Measurements from ENCODE around the gene RBKS. TPM values are rescaled to one million over a fixed set of nuclear protein-coding genes. Genes with fewer than 3 reads are reported as not detected.
"Not testable (repeated sequence)": the region's sequence is repeated elsewhere in the genome, so short reads cannot be mapped to it uniquely, and the experiment has no call there.

Gene RBKS
- total and polyA plus RNA-seq, 10 donors, result 1.00 to 5.1 (median 2.6) TPM

DNA sequence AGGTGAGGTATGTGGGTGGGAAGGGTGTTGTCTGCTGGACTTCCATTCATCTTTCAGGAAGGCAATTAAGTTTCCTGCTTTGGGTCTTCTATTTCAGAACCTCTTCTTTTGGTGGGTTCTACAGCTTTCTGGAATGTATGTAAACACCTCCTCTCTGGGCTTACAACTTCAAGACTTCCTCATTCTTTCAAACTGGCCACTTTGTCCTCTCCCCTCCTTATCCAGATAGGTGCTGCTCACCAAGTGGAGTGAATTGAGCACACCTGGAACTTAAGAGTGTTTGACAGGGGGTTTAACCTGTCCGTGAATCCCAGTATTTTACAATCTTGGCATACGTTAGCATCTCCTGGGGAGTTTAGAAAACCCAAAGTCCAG lies 123.9 kb downstream of the RBKS start:
- no peak for DNase-seq
- Histone ChIP-seq H3K27ac (peak overlapping the region in 6 of 8 donors; percentile 0 to 52 (median 38)), H3K36me3 (no peaks in the 10 kb centered on the region), H3K9me3 (no peaks in the 10 kb centered on the region), H3K4me3 (peak overlapping the region in 3 of 8 donors; percentile 8 to 52 (median 23)), H3K4me1 (peaks cover 0 to 25% (median 10%) of the 10 kb centered on the region in 6 donors), H3K27me3 (replicated peaks in 1 of 7) (no peaks in the 10 kb centered on the region)
- intact Hi-C loops (cut with DNase I; ENCODE audit: low total_unique reads), result no loop called here
- no peak for TF ChIP-seq POLR2A (IDR thresholded peaks at IDR 0.05)
- TF ChIP-seq, protein P1, sequence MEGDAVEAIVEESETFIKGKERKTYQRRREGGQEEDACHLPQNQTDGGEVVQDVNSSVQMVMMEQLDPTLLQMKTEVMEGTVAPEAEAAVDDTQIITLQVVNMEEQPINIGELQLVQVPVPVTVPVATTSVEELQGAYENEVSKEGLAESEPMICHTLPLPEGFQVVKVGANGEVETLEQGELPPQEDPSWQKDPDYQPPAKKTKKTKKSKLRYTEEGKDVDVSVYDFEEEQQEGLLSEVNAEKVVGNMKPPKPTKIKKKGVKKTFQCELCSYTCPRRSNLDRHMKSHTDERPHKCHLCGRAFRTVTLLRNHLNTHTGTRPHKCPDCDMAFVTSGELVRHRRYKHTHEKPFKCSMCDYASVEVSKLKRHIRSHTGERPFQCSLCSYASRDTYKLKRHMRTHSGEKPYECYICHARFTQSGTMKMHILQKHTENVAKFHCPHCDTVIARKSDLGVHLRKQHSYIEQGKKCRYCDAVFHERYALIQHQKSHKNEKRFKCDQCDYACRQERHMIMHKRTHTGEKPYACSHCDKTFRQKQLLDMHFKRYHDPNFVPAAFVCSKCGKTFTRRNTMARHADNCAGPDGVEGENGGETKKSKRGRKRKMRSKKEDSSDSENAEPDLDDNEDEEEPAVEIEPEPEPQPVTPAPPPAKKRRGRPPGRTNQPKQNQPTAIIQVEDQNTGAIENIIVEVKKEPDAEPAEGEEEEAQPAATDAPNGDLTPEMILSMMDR (IDR thresholded peaks at IDR 0.05 in 8 of 11, conservative IDR thresholded peaks at IDR 0.05 in 3 of 11), result no peak
- no peak for TF ChIP-seq POLR2AphosphoS5 (IDR thresholded peaks at IDR 0.05)
- WGBS, 5 donors, result 83 to 95% (median 91%) methylated on average over 2 of the region's 2 CpGs

DNA sequence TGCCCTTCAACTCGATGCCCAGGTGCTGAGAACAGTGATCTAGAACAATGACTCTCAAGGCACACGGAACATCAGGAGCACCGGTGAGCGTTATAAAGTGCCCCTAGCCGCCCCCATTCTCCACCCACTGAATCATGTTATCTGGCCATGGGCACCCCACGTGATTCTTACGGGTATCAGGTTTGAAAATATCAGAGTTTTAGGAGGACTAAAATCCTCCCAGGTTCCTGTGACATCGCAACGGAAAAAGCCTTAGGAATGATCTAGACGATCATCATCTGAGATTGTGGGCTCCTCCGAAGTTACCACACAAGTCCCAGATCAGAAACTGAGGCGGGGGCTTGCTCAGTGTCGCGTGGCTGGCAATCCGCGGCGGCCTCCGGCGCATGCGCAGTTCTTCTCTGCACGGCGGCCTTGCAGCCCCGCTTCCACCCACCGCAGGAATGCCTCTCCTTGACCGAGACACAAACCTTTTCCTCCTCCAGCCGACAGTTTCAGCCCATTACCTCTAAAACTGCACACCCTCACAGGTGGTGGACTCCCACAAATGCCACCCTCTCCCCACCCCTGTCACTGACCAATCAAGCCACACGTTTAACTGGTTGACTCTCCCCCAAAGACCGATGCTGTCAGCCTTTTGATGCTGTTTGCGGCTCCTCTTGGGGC lies 124.4 kb downstream of the RBKS start:
- Histone ChIP-seq H3K4me3 (peak overlapping the region in 7 of 8 donors; percentile 1 to 52 (median 12)), H3K27ac (peak overlapping the region in 6 of 8 donors; percentile 0 to 52 (median 38)), H3K36me3 (no peaks in the 10 kb centered on the region), H3K4me1 (peaks cover 0 to 20% (median 6%) of the 10 kb centered on the region in 6 donors), H3K27me3 (replicated peaks in 1 of 7) (no peaks in the 10 kb centered on the region), H3K9me3 (no peaks in the 10 kb centered on the region)
- peak; percentile 82 for DNase-seq
- WGBS, 5 donors, result 32 to 36% (median 33%) methylated on average over 26 to 29 of the region's 29 CpGs
- intact Hi-C loops (cut with DNase I; ENCODE audit: low total_unique reads), result no loop called here
- TF ChIP-seq, protein P1 (IDR thresholded peaks at IDR 0.05 in 8 of 11, conservative IDR thresholded peaks at IDR 0.05 in 3 of 11), result no peak
- no peak for TF ChIP-seq POLR2A (IDR thresholded peaks at IDR 0.05)
- peak; percentile 32 to 56 (median 33) for TF ChIP-seq POLR2AphosphoS5 (IDR thresholded peaks at IDR 0.05)

DNA sequence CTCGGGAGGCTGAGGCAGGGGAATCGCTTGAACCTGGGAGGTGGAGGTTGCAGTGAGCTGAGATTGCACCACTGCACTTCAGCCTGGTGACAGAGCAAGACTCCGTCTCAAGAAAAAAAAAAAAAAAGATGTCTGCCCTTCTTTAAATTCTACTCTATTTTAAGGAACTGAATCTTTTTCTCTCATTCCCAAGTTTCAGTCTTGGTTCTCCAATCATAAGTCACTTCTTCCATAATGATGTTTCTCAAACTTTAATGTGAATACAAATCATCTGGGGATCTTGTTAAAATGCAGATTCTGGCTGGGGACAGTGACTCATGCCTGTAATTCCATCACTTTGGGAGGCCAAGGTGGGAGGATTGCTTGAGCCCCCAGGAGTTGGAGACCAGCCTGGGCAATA lies 125.7 kb downstream of the RBKS start:
- intact Hi-C loops (cut with DNase I; ENCODE audit: low total_unique reads); H3K27ac ChIP-seq; H3K9me3 ChIP-seq; H3K4me3 ChIP-seq; H3K36me3 ChIP-seq; H3K27me3 ChIP-seq (replicated peaks in 1 of 7); DNase-seq: not testable (repeated sequence)
- peaks cover 0 to 19% (median 5%) of the 10 kb centered on the region in 6 donors for H3K4me1 ChIP-seq
- 74 to 83% (median 80%) methylated on average over 3 of the region's 3 CpGs for WGBS, 5 donors

DNA sequence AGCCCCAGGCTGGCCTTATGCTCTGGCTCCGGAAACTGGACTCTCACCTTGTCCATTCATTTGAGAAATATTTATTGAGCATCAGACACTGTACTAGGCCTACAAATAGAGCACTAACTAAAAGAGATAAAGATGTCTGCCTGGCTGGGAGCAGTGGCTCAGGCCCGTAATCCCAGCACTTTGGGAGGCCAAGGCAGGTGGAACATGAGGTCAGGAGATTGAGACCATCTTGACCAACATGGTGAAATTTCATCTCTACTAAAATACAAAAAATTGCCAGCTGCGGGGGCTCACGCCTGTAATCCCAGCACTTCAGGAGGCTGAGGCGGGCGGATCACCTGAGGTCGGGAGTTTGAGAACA lies 126.3 kb downstream of the RBKS start:
- WGBS, 5 donors, result 90 to 96% (median 95%) methylated on average over 7 of the region's 7 CpGs
- H3K9me3 ChIP-seq, result no peaks in the 10 kb centered on the region
- H3K4me1 ChIP-seq, result peaks cover 0 to 19% (median 5%) of the 10 kb centered on the region in 6 donors
- intact Hi-C loops (cut with DNase I; ENCODE audit: low total_unique reads), result no loop called here
- H3K27ac ChIP-seq, result no peak overlapping the region
- no peaks in the 10 kb centered on the region for H3K27me3 ChIP-seq (replicated peaks in 1 of 7)
- H3K36me3 ChIP-seq, result no peaks in the 10 kb centered on the region
- DNase-seq, result no peak
- H3K4me3 ChIP-seq, result no peak overlapping the region
- TF ChIP-seq, protein P1 (IDR thresholded peaks at IDR 0.05 in 8 of 11, conservative IDR thresholded peaks at IDR 0.05 in 3 of 11), result no peak
- TF ChIP-seq POLR2AphosphoS5 (IDR thresholded peaks at IDR 0.05) (no peak), POLR2A (IDR thresholded peaks at IDR 0.05) (no peak)

Measured in spleen (tissue), 11 donors.